SK-N-MC (cell line): ENCODE results near the gene ZNF677.

Experiments used
- EZH2 ChIP-seq: fragments of 200-600 bp; sonication (generic); IDR thresholded peaks from one replicate; pipeline ENCODE4 v1.6.1; 2017; ENCODE audit warnings: antibody characterized with exemption
- POLR2AphosphoS5 ChIP-seq: IDR thresholded peaks from 2 replicates; pipeline ENCODE4 v1.6.1; 2012; ENCODE audit warnings: mild to moderate bottlenecking, low read depth, low read length, borderline replicate concordance

DNA sequence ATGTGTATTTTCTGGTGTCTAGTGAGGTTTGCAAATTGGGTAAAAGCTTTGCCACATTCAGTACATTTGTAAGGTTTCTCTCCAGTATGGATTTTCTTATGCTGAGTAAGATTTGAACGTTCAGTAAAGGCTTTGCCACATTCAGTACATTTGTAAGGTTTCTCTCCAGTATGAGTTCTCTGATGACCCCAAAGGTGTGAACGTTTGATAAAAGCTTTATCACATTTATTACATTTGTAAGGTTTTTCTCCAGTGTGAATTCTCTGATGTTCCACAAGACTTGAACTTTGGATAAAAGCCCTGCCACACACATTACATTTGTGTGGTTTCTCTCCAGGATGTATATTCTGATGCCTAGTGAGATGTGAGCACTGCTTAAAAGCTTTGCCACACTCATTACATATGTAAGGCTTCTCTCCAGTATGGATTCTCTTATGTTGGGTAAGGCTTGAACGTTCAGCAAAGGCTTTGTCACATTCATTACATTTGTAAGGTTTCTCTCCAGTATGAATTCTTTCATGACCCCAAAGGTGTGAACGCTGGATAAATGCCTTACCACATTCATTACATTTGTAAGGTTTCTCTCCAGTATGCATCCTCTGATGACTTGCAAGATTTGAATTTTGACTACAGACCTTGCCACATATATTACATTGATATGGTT lies 17.4 kb downstream of the ZNF677 start:
- TF ChIP-seq POLR2AphosphoS5: no peak
- no peak for TF ChIP-seq EZH2
